Left ventricle myocardium inferior (tissue), 1 donor: ENCODE results near the gene ATRIP. TPM values are rescaled to one million over a fixed set of nuclear protein-coding genes. Genes with fewer than 3 reads are reported as not detected.

Experiments
- DNase-seq: peaks from one replicate; pipeline ENCODE4 v3.0.0-alpha.2; 2020
- H3K27ac ChIP-seq: fragments of 200-600 bp; replicated peaks from 2 replicates; pipeline ENCODE4 v1.8.0; 2021
- H3K27me3 ChIP-seq: fragments of 200-600 bp; 2 replicates; pipeline ENCODE4 v1.8.0; 2021; ENCODE audit warnings: low read depth
- H3K36me3 ChIP-seq: fragments of 200-600 bp; 2 replicates; pipeline ENCODE4 v1.8.0; 2021
- H3K4me1 ChIP-seq: fragments of 200-600 bp; 2 replicates; pipeline ENCODE4 v1.8.0; 2021
- H3K4me3 ChIP-seq: fragments of 200-600 bp; 2 replicates; pipeline ENCODE4 v1.8.0; 2021; ENCODE audit warnings: mild to moderate bottlenecking, moderate library complexity
- H3K9me3 ChIP-seq: fragments of 200-600 bp; replicated peaks from 2 replicates; pipeline ENCODE4 v1.8.0; 2021
- intact Hi-C: fragments of 100-400 bp; cut with micrococcal nuclease; formaldehyde crosslinking; loops from one replicate; pipeline ENCODE4 v1.11.0; 2022
- total RNA-seq: library from RNA; stranded (reverse); fragmentation: NEBNext Ultra II Directional; extraction: Animal tissue kit (Norgen Biotek cat#: 25700); gene quantifications from one replicate; pipeline ENCODE4 v1.2.1, GENCODE V29; 2021
- TF ChIP-seq, protein P1 (sequence below): fragments of 200-600 bp; IDR thresholded peaks from 2 replicates; pipeline ENCODE4 v1.8.0; 2021; ENCODE audit warnings: antibody characterized with exemption, mild to moderate bottlenecking, borderline replicate concordance
- donor health status: DM: no; HTN: yes; CAD: no; lungs with severe emphysema.

The ATRIP gene
- total RNA-seq, 1 donor from 2014 or later = 4.3 TPM

DNA sequence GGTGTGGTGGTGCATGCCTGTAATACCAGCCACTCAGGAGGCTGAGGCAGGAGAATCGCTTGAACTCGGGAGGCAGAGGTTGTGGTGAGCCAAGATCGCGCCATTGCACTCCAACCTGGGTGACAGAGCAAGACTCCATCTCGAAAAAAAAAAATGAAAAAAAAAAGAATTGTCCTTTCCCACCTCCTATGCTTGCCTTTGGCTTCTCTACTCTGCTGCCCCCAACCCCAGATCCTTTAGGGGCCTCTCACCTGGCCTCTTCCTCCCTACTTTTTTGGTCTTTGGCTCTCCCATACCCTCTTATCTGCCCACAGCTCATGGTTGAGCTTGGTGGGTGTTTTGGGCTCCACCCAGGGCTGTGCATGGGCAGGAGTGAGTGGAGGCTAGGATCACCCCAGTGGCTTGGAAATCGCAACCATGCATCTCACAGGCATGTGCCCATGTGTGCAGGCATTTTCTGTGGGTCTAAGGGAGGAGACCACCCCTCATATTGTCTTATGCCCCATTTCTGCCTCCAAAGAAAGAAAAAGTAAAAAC is 59.5 kb downstream of the ATRIP start:
- TF ChIP-seq, protein P1, sequence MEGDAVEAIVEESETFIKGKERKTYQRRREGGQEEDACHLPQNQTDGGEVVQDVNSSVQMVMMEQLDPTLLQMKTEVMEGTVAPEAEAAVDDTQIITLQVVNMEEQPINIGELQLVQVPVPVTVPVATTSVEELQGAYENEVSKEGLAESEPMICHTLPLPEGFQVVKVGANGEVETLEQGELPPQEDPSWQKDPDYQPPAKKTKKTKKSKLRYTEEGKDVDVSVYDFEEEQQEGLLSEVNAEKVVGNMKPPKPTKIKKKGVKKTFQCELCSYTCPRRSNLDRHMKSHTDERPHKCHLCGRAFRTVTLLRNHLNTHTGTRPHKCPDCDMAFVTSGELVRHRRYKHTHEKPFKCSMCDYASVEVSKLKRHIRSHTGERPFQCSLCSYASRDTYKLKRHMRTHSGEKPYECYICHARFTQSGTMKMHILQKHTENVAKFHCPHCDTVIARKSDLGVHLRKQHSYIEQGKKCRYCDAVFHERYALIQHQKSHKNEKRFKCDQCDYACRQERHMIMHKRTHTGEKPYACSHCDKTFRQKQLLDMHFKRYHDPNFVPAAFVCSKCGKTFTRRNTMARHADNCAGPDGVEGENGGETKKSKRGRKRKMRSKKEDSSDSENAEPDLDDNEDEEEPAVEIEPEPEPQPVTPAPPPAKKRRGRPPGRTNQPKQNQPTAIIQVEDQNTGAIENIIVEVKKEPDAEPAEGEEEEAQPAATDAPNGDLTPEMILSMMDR = no peak
- Histone ChIP-seq H3K4me1 (peaks cover 39% of the 10 kb centered on the region), H3K4me3 (no peak overlapping the region), H3K27ac (peak overlapping the region; percentile 96), H3K9me3 (no peaks in the 10 kb centered on the region), H3K27me3 (no peaks in the 10 kb centered on the region), H3K36me3 (no peaks in the 10 kb centered on the region)
- intact Hi-C loops = no loop called here
- DNase-seq = no peak

DNA sequence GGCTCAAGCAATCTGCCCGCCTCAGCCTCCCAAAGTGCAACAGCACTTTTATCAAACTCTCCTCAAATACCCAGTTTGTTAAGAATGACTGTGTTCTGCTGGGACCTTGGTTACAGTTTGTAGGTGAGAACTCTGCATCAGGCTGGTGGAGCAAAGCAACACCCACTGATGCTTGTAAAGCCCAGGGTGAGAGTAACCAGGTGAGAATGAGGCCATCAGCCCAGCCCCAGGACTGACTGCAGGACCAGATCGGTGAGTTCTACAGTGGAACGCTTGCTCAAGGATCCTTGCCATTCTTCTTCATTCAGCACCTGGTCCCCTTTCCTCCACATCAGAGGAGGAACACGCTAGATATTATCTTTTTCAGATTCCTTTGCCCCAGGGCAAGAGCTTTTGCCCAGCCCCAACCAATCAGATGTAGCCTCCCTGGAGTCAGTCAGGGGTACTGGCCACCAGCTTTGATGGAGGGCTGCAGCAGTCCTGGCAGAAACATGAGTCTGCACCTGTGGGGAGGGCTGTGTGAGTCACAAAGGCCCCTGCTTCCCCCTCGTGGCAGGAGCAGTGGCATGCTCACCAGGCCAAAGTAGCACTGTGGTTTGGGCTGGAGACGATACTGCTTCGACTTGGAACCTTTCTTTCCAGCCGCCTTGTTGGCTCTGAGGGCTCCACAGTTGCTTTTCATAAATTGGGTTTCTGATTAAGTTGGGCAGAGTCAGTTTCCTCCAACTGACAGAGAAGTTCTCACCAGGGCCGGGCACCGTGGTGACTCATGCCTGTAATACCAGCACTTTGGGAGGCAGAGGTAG is 60.9 kb downstream of the ATRIP start:
- H3K27me3 ChIP-seq = no peaks in the 10 kb centered on the region
- no peak overlapping the region for H3K4me3 ChIP-seq
- H3K27ac ChIP-seq = peak overlapping the region; percentile 30
- TF ChIP-seq, protein P1 = peak; percentile 60
- H3K9me3 ChIP-seq = no peaks in the 10 kb centered on the region
- intact Hi-C loops = no loop called here
- DNase-seq = peak; percentile 24
- peaks cover 27% of the 10 kb centered on the region for H3K4me1 ChIP-seq
- H3K36me3 ChIP-seq = no peaks in the 10 kb centered on the region

DNA sequence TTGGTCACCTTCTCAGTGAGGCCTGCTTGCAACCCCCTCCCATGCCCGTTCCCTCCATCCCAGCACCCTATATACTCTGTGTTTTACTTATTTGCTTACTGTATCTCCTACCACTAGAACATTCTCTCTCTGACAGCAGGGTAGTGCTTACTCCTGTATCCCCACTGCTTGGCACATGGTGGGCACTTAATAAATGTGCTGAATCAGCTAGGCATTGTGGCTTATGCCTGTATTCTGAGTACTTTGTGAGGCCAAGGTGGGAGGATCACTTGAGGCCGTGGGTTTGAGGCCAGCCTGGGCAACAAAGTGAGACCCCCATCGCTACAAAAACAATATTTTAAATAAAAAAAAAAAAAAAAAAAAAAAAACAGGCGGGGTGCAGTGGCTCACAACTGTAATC is 65.0 kb downstream of the ATRIP start:
- intact Hi-C loops = no loop called here
- H3K4me3 ChIP-seq = no peak overlapping the region
- TF ChIP-seq, protein P1 = no peak
- H3K9me3 ChIP-seq = no peaks in the 10 kb centered on the region
- DNase-seq = no peak
- no peaks in the 10 kb centered on the region for H3K27me3 ChIP-seq
- H3K4me1 ChIP-seq = no peaks in the 10 kb centered on the region
- no peak overlapping the region for H3K27ac ChIP-seq
- H3K36me3 ChIP-seq = no peaks in the 10 kb centered on the region

DNA sequence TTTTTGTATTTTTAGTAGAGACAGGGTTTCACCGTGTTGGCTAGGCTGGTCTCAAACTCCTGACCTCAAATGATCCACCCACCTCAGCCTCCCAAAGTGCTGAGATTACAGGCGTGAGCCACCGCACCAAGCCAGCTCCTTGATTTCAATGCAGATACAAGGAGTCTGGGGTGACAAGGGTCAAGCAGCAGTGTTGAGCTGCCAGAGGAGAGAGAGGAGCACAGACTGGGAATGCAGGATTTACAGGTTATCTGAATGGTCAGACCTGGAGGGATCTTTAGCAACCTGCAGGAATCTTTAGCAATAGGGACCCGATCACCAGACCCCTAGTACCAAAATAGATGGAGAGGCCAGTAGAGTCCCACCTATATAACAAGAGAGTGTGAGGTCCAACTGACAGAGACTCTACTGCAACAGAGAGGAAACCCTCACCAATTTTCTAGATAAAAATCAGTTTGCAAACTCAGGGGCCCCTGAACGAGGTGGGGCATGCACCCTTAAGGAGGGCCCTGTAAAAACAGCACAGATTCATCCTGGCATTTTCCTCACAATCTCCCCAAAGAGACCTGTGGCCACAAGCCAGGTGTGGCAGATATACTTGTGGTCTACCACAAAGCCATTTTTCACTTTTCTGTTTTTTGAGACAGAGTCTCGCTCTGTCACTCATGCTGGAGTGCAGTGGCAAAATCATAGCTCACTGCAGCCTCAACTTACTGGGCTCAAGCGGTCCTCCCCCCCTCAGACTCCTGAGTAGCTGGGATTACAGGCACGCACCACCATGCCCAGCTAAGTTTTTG is 68.1 kb downstream of the ATRIP start:
- H3K27me3 ChIP-seq = no peaks in the 10 kb centered on the region
- no peak for DNase-seq
- TF ChIP-seq, protein P1 = no peak
- intact Hi-C loops = no loop called here
- no peaks in the 10 kb centered on the region for H3K9me3 ChIP-seq
- no peaks in the 10 kb centered on the region for H3K36me3 ChIP-seq
- H3K4me3 ChIP-seq = no peak overlapping the region
- no peak overlapping the region for H3K27ac ChIP-seq
- H3K4me1 ChIP-seq = no peaks in the 10 kb centered on the region

Other genes with a start within 250 kb of the ATRIP start
- gene CAMP, start 223.2 kb upstream of the ATRIP start, total RNA-seq = not detected
- gene ZNF589, start 205.6 kb upstream of the ATRIP start, total RNA-seq = 6.6 TPM
- gene NME6, start 145.4 kb upstream of the ATRIP start, total RNA-seq = 20.4 TPM
- not detected for gene SPINK8, start 113.1 kb upstream of the ATRIP start, total RNA-seq
- gene FBXW12, start 74.5 kb upstream of the ATRIP start, total RNA-seq = not detected
- 42.6 TPM for gene PLXNB1, start 16.7 kb upstream of the ATRIP start, total RNA-seq
- gene CCDC51, start 6.6 kb upstream of the ATRIP start, total RNA-seq = 13.9 TPM
- 258 TPM for gene TMA7, start 6.5 kb upstream of the ATRIP start, total RNA-seq
- gene SHISA5, start 57.4 kb downstream of the ATRIP start, total RNA-seq = 47.3 TPM
- gene PFKFB4, start 110.1 kb downstream of the ATRIP start, total RNA-seq = 1.5 TPM
- 0.19 TPM for gene UCN2, start 117.0 kb downstream of the ATRIP start, total RNA-seq
- 24.4 TPM for gene COL7A1, start 148.6 kb downstream of the ATRIP start, total RNA-seq
- 1,000 TPM for gene UQCRC1, start 162.9 kb downstream of the ATRIP start, total RNA-seq
- not detected for gene TMEM89, start 175.0 kb downstream of the ATRIP start, total RNA-seq
- gene SLC26A6, start 188.7 kb downstream of the ATRIP start, total RNA-seq = 12.9 TPM
- 0.14 TPM for gene CELSR3, start 216.1 kb downstream of the ATRIP start, total RNA-seq
- gene NCKIPSD, start 239.2 kb downstream of the ATRIP start, total RNA-seq = 17.0 TPM